ENCODE measurements around the gene OTX2. TPM values are rescaled to one million over a fixed set of nuclear protein-coding genes. Genes with fewer than 3 reads are reported as not detected.

Gene OTX2
- total RNA-seq, 4 donors from 2014 or later = not detected

- intact Hi-C loops (cut with DNase I) = no loop called here
- TF ChIP-seq CTCF (IDR thresholded peaks at IDR 0.05) (no peak), POLR2A (IDR thresholded peaks at IDR 0.05) (no peak)
- WGBS, 2 donors = 82 to 93% methylated on average over 1 of the region's 1 CpG
Observed at GRCh38 chr14:56782711-56783110, 27.6 kb downstream of the OTX2 start.

GRCh38 chr14:56774503-56774902 lies 35.8 kb downstream of the OTX2 start:
- Histone ChIP-seq H3K4me1 (no peaks in the 10 kb centered on the region), H3K4me3 (replicated peaks in 1 of 3) (no peak overlapping the region), H3K27ac (no peak overlapping the region), H3K36me3 (no peaks in the 10 kb centered on the region), H3K27me3 (no peaks in the 10 kb centered on the region), H3K9me3 (no peaks in the 10 kb centered on the region)
- DNase-seq = no peak
- 52 to 54% methylated on average over 6 of the region's 6 CpGs for WGBS, 2 donors
- TF ChIP-seq POLR2A (IDR thresholded peaks at IDR 0.05) = no peak
- no peak for TF ChIP-seq CTCF (IDR thresholded peaks at IDR 0.05)
- intact Hi-C loops (cut with DNase I) = no loop called here

More at GRCh38 chr14:56782711-56783110, 27.6 kb downstream of the OTX2 start:
- Histone ChIP-seq H3K27me3 (no peaks in the 10 kb centered on the region), H3K36me3 (no peaks in the 10 kb centered on the region), H3K27ac (no peak overlapping the region), H3K4me1 (no peaks in the 10 kb centered on the region), H3K4me3 (replicated peaks in 1 of 3) (no peak overlapping the region), H3K9me3 (no peaks in the 10 kb centered on the region)
- no peak for DNase-seq

DNA sequence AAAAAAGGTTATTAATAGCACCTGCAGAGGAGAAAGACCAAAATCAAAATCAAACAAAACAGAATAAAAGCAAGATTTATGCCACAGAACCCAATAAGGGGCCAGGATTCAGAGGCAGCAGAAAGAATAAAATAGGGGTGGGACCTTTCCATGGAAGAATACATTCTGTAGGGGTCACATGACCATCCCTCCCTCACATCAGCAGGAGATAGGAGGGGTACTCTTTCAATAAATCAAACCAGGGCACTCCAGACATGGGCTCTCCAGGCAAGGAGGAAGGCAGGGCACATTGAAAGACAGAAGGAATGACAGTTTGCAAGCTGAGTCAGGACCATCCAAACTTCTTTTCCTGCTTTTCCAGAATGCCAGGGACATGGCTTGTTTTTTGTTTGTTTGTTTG lies 39.8 kb downstream of the OTX2 start:
- no peak for TF ChIP-seq CTCF (IDR thresholded peaks at IDR 0.05)
- TF ChIP-seq POLR2A (IDR thresholded peaks at IDR 0.05) = no peak
- no peaks in the 10 kb centered on the region for H3K27me3 ChIP-seq
- no peaks in the 10 kb centered on the region for H3K9me3 ChIP-seq
- no peak for DNase-seq
- intact Hi-C loops (cut with DNase I) = no loop called here
- no peaks in the 10 kb centered on the region for H3K4me1 ChIP-seq
- H3K27ac ChIP-seq = no peak overlapping the region
- no peak overlapping the region for H3K4me3 ChIP-seq (replicated peaks in 1 of 3)
- no peaks in the 10 kb centered on the region for H3K36me3 ChIP-seq

- no peaks in the 10 kb centered on the region for H3K4me1 ChIP-seq
- H3K27me3 ChIP-seq = no peaks in the 10 kb centered on the region
- H3K4me3 ChIP-seq (replicated peaks in 1 of 3) = no peak overlapping the region
- intact Hi-C loops (cut with DNase I) = no loop called here
- TF ChIP-seq CTCF (IDR thresholded peaks at IDR 0.05) (no peak), POLR2A (IDR thresholded peaks at IDR 0.05) (no peak)
- no peaks in the 10 kb centered on the region for H3K36me3 ChIP-seq
- 64 to 72% methylated on average over 6 of the region's 6 CpGs for WGBS, 2 donors
- H3K9me3 ChIP-seq = no peaks in the 10 kb centered on the region
- no peak overlapping the region for H3K27ac ChIP-seq
- DNase-seq = no peak
Observed at GRCh38 chr14:56760164-56760914, 49.9 kb downstream of the OTX2 start.

- intact Hi-C loops (cut with DNase I) = no loop called here
- no peaks in the 10 kb centered on the region for H3K9me3 ChIP-seq
- no peak for TF ChIP-seq CTCF (IDR thresholded peaks at IDR 0.05)
- TF ChIP-seq POLR2A (IDR thresholded peaks at IDR 0.05) = no peak
- H3K36me3 ChIP-seq = no peaks in the 10 kb centered on the region
- no peak overlapping the region for H3K4me3 ChIP-seq (replicated peaks in 1 of 3)
- H3K27ac ChIP-seq = no peak overlapping the region
- DNase-seq = no peak
- H3K4me1 ChIP-seq = no peaks in the 10 kb centered on the region
- no peaks in the 10 kb centered on the region for H3K27me3 ChIP-seq
- WGBS, 2 donors = 75 to 78% methylated on average over 2 of the region's 2 CpGs
Observed at GRCh38 chr14:56759633-56760032, 50.6 kb downstream of the OTX2 start.

Data from thyroid gland (tissue), 4 donors.